Measurements from ENCODE around the gene ARHGAP21.
"Not testable (repeated sequence)": the region's sequence is repeated elsewhere in the genome, so short reads cannot be mapped to it uniquely, and the experiment has no call there.

DNA sequence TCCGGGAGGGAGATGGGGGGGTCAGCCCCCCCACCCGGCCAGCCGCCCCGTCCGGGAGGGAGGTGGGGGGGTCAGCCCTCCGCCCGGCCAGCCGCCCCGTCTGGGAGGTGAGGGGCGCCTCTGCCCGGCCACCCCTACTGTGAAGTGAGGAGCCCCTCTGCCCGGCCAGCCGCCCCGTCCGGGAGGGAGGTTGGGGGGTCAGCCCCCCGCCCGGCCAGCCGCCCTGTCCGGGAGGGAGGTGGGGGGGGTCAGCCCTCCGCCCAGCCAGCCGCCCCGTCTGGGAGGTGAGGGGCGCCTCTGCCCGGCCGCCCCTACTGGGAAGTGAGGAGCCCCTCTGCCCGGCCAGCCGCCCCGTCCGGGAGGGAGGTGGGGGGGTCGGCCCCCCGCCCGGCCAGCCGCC is 67.4 kb downstream of the ARHGAP21 start:
- TF ChIP-seq, protein P1, sequence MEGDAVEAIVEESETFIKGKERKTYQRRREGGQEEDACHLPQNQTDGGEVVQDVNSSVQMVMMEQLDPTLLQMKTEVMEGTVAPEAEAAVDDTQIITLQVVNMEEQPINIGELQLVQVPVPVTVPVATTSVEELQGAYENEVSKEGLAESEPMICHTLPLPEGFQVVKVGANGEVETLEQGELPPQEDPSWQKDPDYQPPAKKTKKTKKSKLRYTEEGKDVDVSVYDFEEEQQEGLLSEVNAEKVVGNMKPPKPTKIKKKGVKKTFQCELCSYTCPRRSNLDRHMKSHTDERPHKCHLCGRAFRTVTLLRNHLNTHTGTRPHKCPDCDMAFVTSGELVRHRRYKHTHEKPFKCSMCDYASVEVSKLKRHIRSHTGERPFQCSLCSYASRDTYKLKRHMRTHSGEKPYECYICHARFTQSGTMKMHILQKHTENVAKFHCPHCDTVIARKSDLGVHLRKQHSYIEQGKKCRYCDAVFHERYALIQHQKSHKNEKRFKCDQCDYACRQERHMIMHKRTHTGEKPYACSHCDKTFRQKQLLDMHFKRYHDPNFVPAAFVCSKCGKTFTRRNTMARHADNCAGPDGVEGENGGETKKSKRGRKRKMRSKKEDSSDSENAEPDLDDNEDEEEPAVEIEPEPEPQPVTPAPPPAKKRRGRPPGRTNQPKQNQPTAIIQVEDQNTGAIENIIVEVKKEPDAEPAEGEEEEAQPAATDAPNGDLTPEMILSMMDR (IDR thresholded peaks at IDR 0.05; ENCODE audit: low read depth, low read length, poor library complexity, severe bottlenecking) = not testable (repeated sequence)
- not testable (repeated sequence) for TF ChIP-seq EZH2phosphoT487 (IDR thresholded peaks at IDR 0.05; ENCODE audit: borderline replicate concordance, low read length)

Data from DOHH2 (cell line).